Non-pigmented ciliary epithelial cell (primary cell): Measurements from ENCODE around the gene ING2.
"Not testable (repeated sequence)": the region's sequence is repeated elsewhere in the genome, so short reads cannot be mapped to it uniquely, and the experiment has no call there.

Experiments used
- DNase-seq: peaks from one replicate; pipeline ENCODE4 v3.0.0-alpha.2; 2010; ENCODE audit warnings: low read depth

Gene ING2

DNA sequence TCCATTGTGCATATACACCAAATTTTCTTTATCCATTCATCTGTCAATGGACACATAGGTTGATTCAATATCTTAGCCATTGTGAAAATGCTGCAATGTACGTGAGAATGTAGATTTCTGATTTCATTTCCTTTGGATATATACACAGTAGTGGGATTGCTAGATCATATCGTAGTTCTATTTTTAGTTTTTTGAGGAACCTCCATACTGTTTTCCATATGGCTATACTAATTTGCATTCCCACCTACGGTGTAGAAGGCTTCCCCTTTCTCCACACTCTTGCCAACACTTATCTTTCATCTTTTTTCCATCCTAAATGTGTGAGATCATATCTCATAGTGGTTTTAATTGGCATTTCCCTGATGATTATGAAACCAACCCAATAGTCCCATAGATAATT lies 43.4 kb downstream of the ING2 start:
- no peak for DNase-seq

DNA sequence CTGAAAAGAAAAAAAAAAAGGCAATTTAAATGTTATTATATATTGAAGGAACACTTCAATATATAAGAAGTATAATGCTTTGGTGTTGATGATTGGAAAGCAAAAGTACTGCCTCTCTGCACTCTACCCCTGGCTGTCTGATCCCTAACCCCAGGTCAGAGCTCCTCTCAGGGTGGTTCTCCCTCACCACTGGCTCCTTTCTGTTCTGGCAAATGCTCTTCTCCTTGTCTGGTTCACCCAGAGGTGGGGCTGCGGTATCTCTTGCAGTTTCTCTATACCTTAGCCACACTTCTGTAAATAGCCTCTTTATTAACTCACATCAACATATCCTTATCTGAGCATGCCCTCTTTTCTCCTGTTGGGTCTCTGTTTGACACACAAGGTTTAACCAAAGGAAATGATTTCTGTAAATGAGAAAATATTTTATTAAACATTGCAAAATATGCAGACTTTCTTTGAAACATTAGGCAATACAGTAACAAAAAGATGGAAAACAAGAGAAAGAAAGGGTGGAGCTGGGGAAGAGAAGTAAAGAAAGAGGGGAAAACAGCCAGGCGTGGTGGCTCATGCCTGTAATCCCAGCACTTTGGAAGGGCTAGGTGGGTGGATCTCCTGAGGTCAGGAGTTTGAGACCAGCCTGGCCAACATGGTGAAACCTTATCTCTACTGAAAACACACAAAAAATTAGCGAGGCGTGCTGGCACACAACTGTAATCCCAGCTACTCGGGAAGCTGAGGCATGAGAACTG lies 45.7 kb downstream of the ING2 start:
- no peak for DNase-seq

DNA sequence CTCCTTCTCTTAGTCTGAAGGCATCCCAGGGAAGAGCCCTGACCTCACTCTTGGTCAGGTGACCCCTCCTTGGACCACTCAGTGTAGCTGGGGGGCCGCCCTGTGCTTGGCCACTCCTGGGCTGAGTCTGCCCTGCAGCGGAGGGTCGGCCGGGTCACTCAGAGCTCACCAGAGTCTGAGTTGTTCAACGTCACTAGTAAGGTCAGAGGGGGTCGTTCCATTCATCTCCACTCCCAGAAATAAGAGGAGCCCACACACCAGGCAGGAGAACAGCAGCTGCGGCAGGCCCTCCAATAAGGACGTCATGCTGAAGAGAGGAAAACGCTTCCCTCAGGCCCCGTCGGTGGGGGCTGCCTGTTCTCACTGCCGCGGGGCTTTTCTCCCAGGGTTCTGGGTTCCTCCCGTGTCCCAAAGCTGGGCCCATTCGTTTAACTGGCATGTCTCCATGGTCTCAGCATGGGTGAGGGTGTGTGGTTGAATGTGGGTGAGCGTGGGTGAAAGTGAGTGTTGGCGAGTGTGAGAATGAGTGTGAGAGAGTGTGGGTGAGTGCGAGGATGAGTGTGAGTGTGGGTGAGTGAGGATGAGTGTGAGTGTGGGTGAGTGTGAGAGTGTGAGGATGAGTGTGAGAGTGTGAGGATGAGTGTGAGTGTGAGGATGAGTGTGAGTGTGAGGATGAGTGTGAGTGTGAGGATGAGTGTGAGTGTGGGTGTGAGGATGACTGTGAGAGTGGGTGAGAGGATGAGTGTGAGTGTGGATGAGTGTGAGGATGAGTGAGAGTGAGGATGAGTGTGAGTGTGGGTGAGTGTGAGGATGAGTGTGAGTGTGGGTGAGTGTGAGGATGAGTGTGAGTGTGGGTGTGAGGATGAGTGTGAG lies 47.7 kb downstream of the ING2 start:
- no peak for DNase-seq

DNA sequence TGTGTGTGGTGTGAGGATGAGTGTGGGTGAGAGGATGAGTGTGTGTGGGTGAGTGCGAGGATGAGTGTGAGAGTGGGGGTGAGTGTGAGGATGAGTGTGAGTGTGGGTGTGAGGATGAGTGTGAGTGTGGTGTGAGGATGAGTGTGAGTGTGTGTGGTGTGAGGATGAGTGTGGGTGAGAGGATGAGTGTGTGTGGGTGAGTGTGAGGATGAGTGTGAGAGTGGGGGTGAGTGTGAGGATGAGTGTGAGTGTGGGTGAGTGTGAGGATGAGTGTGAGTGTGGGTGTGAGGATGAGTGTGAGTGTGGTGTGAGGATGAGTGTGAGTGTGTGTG lies 48.3 kb downstream of the ING2 start:
- DNase-seq, result not testable (repeated sequence)

DNA sequence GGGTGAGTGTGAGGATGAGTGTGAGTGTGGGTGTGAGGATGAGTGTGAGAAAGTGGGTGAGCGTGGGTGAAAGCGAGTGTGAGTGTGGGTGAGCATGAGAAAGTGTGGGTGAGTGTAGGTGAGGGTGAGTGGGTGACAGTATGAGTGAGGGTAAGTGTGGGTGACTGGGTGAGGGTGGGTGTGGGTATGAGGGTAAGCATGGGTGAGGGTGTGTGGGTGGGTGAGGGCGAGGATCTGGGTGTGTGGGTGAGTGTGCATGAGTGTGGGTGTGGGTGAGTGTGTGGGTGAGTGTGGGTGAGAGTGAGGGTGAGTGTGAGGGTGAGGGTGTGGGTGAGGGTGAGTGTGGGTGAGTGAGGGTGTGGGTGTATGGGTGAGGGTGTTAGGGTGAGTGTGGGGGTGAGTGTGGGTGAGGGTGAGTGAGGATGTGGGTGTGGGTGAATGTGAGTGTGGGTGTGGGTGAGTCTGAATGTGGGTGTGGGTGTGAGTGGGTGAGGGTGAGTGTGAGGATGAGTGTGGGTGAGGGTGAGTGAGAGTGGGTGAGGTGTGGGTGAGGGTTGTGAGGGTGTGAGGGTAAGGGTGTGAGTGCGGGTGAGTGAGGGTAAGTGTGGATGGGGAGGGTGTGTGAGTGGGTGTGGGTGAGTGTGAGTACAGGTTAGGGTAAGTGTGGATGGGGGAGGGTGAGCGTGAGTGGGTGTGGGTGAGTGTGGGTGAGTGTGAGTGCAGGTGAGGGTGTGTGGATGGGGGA lies 48.9 kb downstream of the ING2 start:
- DNase-seq, result no peak

DNA sequence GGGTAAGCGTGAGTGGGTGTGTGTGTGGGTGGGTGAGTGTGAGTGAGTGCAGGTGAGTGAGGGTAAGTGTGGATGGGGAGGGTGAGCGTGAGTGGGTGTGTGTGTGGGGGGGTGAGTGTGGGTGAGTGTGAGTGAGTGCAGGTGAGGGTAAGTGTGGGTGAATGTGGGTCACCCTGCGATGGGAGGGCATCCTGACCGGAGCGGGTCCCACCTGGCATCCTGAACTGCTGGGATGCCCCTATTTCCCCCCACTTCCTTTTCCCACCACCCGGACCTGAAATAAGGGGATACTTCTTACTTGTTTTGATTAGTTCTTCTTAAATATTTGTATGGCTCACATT lies 49.5 kb downstream of the ING2 start:
- DNase-seq, result no peak

DNA sequence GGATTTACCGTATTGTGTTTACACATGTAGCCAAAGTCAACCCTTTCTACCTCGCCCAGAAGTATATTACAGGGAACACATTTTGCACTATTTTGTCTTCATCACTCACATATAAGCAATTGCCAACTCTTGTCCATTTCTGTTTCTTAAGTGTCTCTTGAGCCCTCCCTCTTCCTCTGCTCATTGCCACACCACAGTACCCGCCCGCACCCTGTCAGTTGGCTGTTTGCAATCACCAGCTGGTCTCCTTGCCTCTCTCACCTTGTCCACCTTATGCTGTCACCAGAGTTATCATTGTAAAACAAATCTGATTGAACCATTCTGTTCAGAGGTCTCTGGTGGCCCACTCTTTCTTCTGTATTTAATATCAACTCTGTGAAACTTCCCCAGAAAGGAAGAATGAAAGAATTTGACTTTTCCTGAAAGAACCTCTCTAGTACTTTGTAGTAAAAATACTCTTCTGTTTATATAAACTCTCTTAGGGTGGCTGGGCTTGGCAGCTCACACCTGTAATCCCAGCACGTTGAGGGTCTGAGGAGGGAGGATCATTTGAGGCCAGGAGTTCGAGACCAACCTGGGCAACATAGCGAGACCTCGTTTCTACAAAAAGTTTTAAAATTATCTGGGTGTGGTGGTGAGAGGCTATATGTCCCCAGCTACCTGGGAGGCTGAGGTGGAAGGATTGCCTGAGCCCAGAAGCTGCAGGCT lies 50.2 kb downstream of the ING2 start:
- no peak for DNase-seq

DNA sequence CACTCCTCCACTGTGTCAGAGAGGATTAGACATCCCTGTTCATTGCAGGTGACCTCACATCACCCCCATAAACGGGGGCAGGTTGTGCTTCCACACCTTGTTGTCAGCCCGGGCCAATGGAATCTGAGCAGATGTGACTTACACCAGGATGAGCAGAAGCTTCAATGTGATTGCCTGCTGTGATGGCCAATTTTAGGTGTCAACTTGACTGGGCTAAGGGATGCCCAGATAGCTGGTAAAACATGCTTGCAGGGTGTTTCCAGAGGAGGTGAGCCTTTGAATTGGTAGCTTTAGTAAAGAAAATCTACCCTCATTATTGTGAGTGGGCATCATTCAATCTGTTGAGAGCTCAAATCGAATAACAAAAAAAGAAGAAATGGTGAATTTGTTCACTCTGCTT lies 52.1 kb downstream of the ING2 start:
- DNase-seq, result no peak

DNA sequence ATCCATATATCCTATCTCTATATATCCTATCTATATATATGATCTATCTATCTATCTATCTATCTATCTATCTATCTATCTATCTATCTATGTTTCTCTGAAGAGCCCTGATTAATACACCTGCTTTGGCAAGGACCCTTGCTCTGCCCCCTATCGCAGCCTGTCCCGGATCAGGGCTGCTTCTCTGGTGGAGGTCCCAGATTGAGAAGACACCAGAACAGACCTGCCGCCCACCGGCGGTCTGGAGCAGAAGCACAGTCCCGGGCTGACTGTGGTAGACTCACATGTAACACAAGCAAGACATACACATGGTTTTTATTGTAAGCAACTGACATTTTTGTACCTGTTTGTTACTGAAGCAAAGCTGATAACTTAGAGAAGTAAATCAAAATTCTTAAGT lies 52.8 kb downstream of the ING2 start:
- no peak for DNase-seq

DNA sequence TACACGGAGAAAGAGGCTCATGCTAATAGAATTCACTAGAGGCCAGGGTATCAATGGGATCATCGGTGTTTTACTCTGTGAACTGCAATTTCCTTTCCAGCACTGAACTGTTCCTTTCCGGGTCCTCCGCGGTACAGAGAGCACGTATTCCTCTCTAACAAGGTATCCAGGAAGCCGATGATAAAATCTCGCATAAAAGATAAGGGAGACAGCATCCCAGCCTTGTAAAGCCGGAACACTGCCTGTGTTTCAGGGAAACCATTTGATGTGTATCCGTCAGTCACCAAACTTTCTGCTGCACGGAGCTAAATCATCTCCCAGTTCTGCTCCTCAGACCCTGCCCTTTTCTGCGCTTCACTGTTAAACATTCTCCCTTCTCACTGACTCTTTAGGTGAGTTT lies 54.0 kb downstream of the ING2 start:
- no peak for DNase-seq

DNA sequence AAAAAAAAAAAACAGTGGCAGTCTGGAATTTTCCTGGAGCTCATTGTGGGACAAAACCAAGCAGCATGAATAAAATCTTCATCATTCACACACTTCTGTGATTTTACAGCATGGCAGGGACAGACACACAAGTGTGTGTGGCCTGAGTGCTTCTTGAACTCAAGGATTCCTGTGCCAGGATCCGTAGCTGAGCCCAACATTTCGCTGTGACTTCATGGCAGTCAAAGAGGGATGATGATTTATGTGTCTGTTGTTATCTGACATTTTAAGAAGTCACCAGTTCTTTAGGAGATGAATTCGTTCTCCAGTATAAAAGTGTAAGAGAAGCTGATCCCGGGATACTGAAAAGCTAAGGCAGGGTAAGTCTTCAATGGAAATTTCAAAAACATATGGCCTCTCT lies 57.0 kb downstream of the ING2 start:
- no peak for DNase-seq
